K562 (cell line): Measurements from ENCODE around the gene OTOG. TPM values are rescaled to one million over a fixed set of nuclear protein-coding genes. Genes with fewer than 3 reads are reported as not detected.

Experiments
- ATAC-seq: fragments of 200-7000 bp; cut with Tn5 transposase; 3 replicates; pipeline ENCODE4 v1.9.1; 2020; ENCODE audit warnings: moderate library complexity
- BruUV-seq: library from RNA; stranded (reverse); fragments of 400-500 nt; replicated peaks from 2 replicates; lab custom pipeline; 2021; lab: Mats Ljungman, UMichigan
- CTCF ChIA-PET: fragments of 300-600 bp; formaldehyde crosslinking; extraction: SDS; loops from one replicate; lab custom pipeline; 2021; ENCODE audit warnings: low intra/inter-chr PET ratio; lab: Yijun Ruan, JAX
- POLR2A ChIA-PET: fragments of 300-600, 350-650 bp; sonication (Branson Sonifier 250); formaldehyde crosslinking; extraction: SDS; loops from one replicate; lab custom pipeline; 2021; ENCODE audit warnings: antibody characterized with exemption, inconsistent platforms; lab: Yijun Ruan, JAX
- DNase-seq, 4 experiments: peaks; one replicate each; pipeline versions ENCODE4 v3.0.0 to v3.0.0-alpha.2; 2011 to 2018; ENCODE audit warnings: low spot score in 3 of 4, mixed read lengths in 3 of 4; ENCODE audit errors: extremely low read depth in 1 of 4
- FAIRE-seq: peaks from 2 replicates; lab custom pipeline; 2011; peaks lifted over from hg19 to GRCh38; lab: Jason Lieb, UNC
- H2AFZ ChIP-seq: 2 replicates; pipeline ENCODE4 v1.6.0; 2011; ENCODE audit warnings: low read depth, low read length, control low read depth, inconsistent platforms
- H3K27ac ChIP-seq: fragments of 200-600 bp; 3 replicates; pipeline ENCODE4 v1.8.0; 2011; ENCODE audit warnings: low read depth, mild to moderate bottlenecking, control low read depth, inconsistent platforms, low read length, moderate library complexity, mixed read lengths; ENCODE audit errors: extremely low read depth
- H3K27me3 ChIP-seq, 2 experiments: fragments of 300-600 bp in 1 of 2; 2 replicates in 1 of 2; 3 replicates in 1 of 2; pipeline versions ENCODE4 v1.6.0 to v1.8.0; 2011; ENCODE audit warnings: inconsistent platforms in 2 of 2, low read length in 2 of 2, mild to moderate bottlenecking in 1 of 2, mixed read lengths in 1 of 2, moderate library complexity in 1 of 2; ENCODE audit not compliant: control insufficient read depth in 2 of 2, insufficient read depth in 2 of 2
- H3K36me3 ChIP-seq: fragments of 300-600 bp; 3 replicates; pipeline ENCODE4 v1.8.0; 2011; ENCODE audit warnings: mild to moderate bottlenecking, low read length, inconsistent platforms; ENCODE audit not compliant: control insufficient read depth, insufficient read depth
- H3K4me1 ChIP-seq, 2 experiments: fragments of 200-600 bp in 1 of 2; replicated peaks in 1 of 2; 2 replicates in 1 of 2; 3 replicates in 1 of 2; pipeline versions ENCODE4 v1.5.1 to v1.8.0; 2011; ENCODE audit warnings: inconsistent platforms in 2 of 2, low read length in 2 of 2, mild to moderate bottlenecking in 1 of 2, mixed read lengths in 1 of 2, moderate library complexity in 1 of 2; ENCODE audit not compliant: control insufficient read depth in 2 of 2, insufficient read depth in 2 of 2
- H3K4me2 ChIP-seq: 2 replicates; pipeline ENCODE4 v1.6.1; 2011; ENCODE audit warnings: low read length, control low read depth, inconsistent platforms, mixed read lengths; ENCODE audit not compliant: insufficient read depth
- H3K4me3 ChIP-seq: fragments of 200-600 bp; sonication (generic), shearing (Covaris generic); 2 replicates; pipeline ENCODE4 v1.5.1; 2016; ENCODE audit warnings: control low read depth, inconsistent platforms
- H3K79me2 ChIP-seq: fragments of 200-600 bp; 3 replicates; pipeline ENCODE4 v1.8.0; 2011; ENCODE audit warnings: low read length, inconsistent platforms; ENCODE audit not compliant: control insufficient read depth, insufficient read depth
- H3K9ac ChIP-seq, 2 experiments: 2 replicates each; pipeline versions ENCODE4 v1.6.0 to v1.6.1; 2011; ENCODE audit warnings: low read depth in 2 of 2, low read length in 2 of 2, control low read depth in 1 of 2, inconsistent platforms in 1 of 2, mild to moderate bottlenecking in 1 of 2, mixed read lengths in 1 of 2; ENCODE audit not compliant: insufficient read depth in 1 of 2
- H3K9me1 ChIP-seq: one replicate; pipeline ENCODE4 v1.6.0; 2011; ENCODE audit warnings: inconsistent platforms, mild to moderate bottlenecking, low read length, moderate library complexity; ENCODE audit not compliant: control insufficient read depth, insufficient read depth
- H3K9me3 ChIP-seq: replicated peaks from 2 replicates; pipeline ENCODE4 v1.5.1; 2011; ENCODE audit warnings: low read depth, low read length, inconsistent platforms; ENCODE audit not compliant: control insufficient read depth, insufficient read depth
- H4K20me1 ChIP-seq: replicated peaks from 2 replicates; pipeline ENCODE4 v1.6.1; 2011; ENCODE audit warnings: low read length, inconsistent platforms, mixed read lengths; ENCODE audit not compliant: control insufficient read depth, insufficient read depth
- CCAR2 ChIP-seq: fragments of 200-400 bp; formaldehyde crosslinking; IDR thresholded peaks from 2 replicates; pipeline ENCODE4 v1.6.1; 2017; ENCODE audit warnings: mild to moderate bottlenecking, low read depth, low read length
- MTA1 ChIP-seq: fragments of 450-650 bp; IDR thresholded peaks from 2 replicates; pipeline ENCODE4 v1.6.1; 2017; ENCODE audit warnings: borderline replicate concordance
- NR2C1 ChIP-seq, 2 experiments: fragments of 450-650 bp; IDR thresholded peaks; 2 replicates each; pipeline ENCODE4 v1.6.1; 2017; ENCODE audit warnings: mild to moderate bottlenecking in 2 of 2, antibody characterized with exemption in 1 of 2, inconsistent platforms in 1 of 2, missing compliant biosample characterization in 1 of 2, missing genetic modification characterization in 1 of 2
- NR2F6 ChIP-seq: fragments of 450-650 bp; formaldehyde crosslinking; IDR thresholded peaks from 2 replicates; pipeline ENCODE4 v1.4.0; 2020; ENCODE audit warnings: mild to moderate bottlenecking
- SMAD3 ChIP-seq: fragments of 450-650 bp; formaldehyde crosslinking; conservative IDR thresholded peaks from 2 replicates; pipeline ENCODE4 v1.4.0; 2020; ENCODE audit warnings: mild to moderate bottlenecking
- TGIF2 ChIP-seq: sonication (generic); formaldehyde crosslinking; IDR thresholded peaks from 2 replicates; pipeline ENCODE4 v1.8.1; 2022; ENCODE audit warnings: mild to moderate bottlenecking, missing genetic modification reagents, moderate library complexity
- TSC22D4 ChIP-seq: fragments of 450-650 bp; IDR thresholded peaks from 2 replicates; pipeline ENCODE4 v1.6.1; 2016; ENCODE audit warnings: missing genetic modification characterization, missing biosample characterization, control low read depth
- WGBS: fragments of 100-300 bp; shearing (Covaris generic); methylation state at CpG from one replicate; pipeline ENCODE4 v1.1.6; 2016; ENCODE audit warnings: low coverage, mixed read lengths; ENCODE audit not compliant: insufficient coverage; ENCODE audit errors: missing lambda C conversion rate; 5-methylcytosine and 5-hydroxymethylcytosine counted together
- in situ Hi-C: fragments of 300-500 bp; cut with MboI; formaldehyde crosslinking; loops from 4 replicates; pipeline ENCODE4 v1.15.0; 2018; ENCODE audit warnings: inconsistent platforms, mixed read lengths
- intact Hi-C: fragments of 100-400 bp; cut with micrococcal nuclease; formaldehyde crosslinking; loops from 2 replicates; pipeline ENCODE4 v1.14.2; 2022
- polyA plus RNA-seq, 8 experiments: library from polyadenylated mRNA; depleted of rRNA in 4 of 8; stranded (reverse) in 5 of 8; unstranded in 3 of 8; fragments of >200 nt; fragmentation: Nextera tagmentation in 2 of 8; fragmentation: Illumina TruSeq in 1 of 8; extraction: Ambion mirVana in 2 of 8; extraction: Trizol in 1 of 8; gene quantifications; 2 replicates each; pipeline versions ENCODE4 v1.2.1 to v1.2.3, GENCODE V29; 2011 to 2014; ENCODE audit warnings: inconsistent platforms in 1 of 8, missing spikeins in 1 of 8
- total RNA-seq, 7 experiments: library from RNA; depleted of rRNA in 6 of 7; stranded (reverse); fragments of >200 nt in 6 of 7; fragmentation: Illumina TruSeq in 2 of 7; extraction: Trizol in 2 of 7; gene quantifications; 2 replicates each; pipeline versions ENCODE4 v1.2.1 to v1.2.3, GENCODE V29; 2011 to 2021; ENCODE audit warnings: low replicate concordance in 1 of 7
- TF ChIP-seq, protein P1 (sequence below), 2 experiments: fragments of 450-650 bp; formaldehyde crosslinking in 1 of 2; IDR thresholded peaks; 2 replicates each; pipeline versions ENCODE4 v1.4.0 to v1.6.1; 2014 to 2020; ENCODE audit warnings: mild to moderate bottlenecking in 2 of 2, borderline replicate concordance in 1 of 2, low read depth in 1 of 2
- TF ChIP-seq, protein P2 (sequence below): fragments of 250-450 bp; sonication (Bioruptor Pico); IDR thresholded peaks from 2 replicates; pipeline ENCODE4 v1.8.0; 2022; ENCODE audit warnings: inconsistent platforms, mild to moderate bottlenecking, moderate library complexity, borderline replicate concordance

OTOG gene
- total and polyA plus RNA-seq, 9 of the 15 experiments (the other 6 are each of a cell fraction or from before 2014, with no cell fraction given) = not detected

DNA sequence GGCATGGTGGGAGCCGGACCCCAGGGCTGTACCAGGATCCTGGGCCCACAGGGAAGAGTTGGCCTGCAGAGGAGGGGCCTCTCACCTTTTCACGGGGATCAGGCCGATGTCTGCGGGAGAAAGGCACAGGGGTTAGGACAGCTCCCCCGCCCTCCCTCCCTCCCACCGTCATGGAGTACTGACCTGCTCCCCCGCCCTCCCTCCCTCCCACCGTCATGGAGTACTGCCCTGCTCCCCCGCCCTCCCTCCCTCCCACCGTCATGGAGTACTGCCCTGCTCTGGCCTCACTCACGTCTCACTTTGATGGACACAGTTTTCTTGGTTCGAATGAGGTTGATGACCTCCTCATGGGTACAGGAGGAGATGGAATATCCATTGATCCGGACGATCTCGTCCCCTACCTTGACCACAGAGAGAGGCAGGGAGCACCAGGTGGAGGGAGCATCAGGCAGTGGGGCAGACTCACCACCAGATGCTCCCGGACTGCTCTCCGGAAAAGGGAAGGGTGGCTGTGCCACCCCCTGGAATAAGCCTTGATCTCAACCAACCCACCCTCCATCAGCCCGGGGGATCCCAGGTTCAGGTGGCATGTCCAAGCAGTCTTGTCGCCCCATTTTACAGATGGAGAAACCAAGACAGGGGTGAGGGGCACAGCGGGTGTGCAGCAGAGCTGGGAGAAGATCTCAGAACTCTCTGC lies 20.0 kb upstream of the OTOG start:
- Histone ChIP-seq H3K27ac (no peak overlapping the region), H3K27me3 (peaks cover 22 to 80% of the 10 kb centered on the region in 2 experiments; a peak in 4 of 5 replicates), H3K9me1 (no peaks in the 10 kb centered on the region), H3K4me3 (no peak overlapping the region), H3K9me3 (no peaks in the 10 kb centered on the region), H2AFZ (no peak overlapping the region), H3K79me2 (no peaks in the 10 kb centered on the region), H3K36me3 (no peaks in the 10 kb centered on the region), H3K4me2 (no peak overlapping the region), H3K9ac (no peak overlapping the region), H3K4me1 (peaks cover 0 to 5% of the 10 kb centered on the region in 2 experiments; a peak in 3 of 5 replicates), H4K20me1 (peaks cover 3% of the 10 kb centered on the region; the same call in 1 of the 2 replicates)
- CTCF ChIA-PET = interaction anchor here (1.3 to 2.3 kb wide), 2 partner anchors 143 to 297 kb away, joined by 5 to 11 read pairs; no protein-coding TSS in a partner anchor
- 4% methylated on average over 11 of the region's 20 CpGs for WGBS
- intact Hi-C loops (no loop called here), in situ Hi-C loops (loop anchor here (10.0 kb wide), 2 partner anchors 132 to 292 kb away; no protein-coding TSS in a partner anchor)
- ATAC-seq (no peak), FAIRE-seq (no peak), DNase-seq (no peak)
- TF ChIP-seq TSC22D4 = no peak
- TF ChIP-seq, protein P1, sequence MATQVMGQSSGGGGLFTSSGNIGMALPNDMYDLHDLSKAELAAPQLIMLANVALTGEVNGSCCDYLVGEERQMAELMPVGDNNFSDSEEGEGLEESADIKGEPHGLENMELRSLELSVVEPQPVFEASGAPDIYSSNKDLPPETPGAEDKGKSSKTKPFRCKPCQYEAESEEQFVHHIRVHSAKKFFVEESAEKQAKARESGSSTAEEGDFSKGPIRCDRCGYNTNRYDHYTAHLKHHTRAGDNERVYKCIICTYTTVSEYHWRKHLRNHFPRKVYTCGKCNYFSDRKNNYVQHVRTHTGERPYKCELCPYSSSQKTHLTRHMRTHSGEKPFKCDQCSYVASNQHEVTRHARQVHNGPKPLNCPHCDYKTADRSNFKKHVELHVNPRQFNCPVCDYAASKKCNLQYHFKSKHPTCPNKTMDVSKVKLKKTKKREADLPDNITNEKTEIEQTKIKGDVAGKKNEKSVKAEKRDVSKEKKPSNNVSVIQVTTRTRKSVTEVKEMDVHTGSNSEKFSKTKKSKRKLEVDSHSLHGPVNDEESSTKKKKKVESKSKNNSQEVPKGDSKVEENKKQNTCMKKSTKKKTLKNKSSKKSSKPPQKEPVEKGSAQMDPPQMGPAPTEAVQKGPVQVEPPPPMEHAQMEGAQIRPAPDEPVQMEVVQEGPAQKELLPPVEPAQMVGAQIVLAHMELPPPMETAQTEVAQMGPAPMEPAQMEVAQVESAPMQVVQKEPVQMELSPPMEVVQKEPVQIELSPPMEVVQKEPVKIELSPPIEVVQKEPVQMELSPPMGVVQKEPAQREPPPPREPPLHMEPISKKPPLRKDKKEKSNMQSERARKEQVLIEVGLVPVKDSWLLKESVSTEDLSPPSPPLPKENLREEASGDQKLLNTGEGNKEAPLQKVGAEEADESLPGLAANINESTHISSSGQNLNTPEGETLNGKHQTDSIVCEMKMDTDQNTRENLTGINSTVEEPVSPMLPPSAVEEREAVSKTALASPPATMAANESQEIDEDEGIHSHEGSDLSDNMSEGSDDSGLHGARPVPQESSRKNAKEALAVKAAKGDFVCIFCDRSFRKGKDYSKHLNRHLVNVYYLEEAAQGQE (IDR thresholded peaks at IDR 0.05; ENCODE audit: borderline replicate concordance) = no peak
- TF ChIP-seq, protein P1 (CRISPR knock-in tag; IDR thresholded peaks at IDR 0.05; ENCODE audit: low read depth) = no peak
- TF ChIP-seq MTA1 = no peak
- TF ChIP-seq, protein P2, sequence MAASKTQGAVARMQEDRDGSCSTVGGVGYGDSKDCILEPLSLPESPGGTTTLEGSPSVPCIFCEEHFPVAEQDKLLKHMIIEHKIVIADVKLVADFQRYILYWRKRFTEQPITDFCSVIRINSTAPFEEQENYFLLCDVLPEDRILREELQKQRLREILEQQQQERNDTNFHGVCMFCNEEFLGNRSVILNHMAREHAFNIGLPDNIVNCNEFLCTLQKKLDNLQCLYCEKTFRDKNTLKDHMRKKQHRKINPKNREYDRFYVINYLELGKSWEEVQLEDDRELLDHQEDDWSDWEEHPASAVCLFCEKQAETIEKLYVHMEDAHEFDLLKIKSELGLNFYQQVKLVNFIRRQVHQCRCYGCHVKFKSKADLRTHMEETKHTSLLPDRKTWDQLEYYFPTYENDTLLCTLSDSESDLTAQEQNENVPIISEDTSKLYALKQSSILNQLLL (CRISPR knock-in tag) = no peak
- no peak for TF ChIP-seq CCAR2
- TF ChIP-seq TGIF2 (CRISPR knock-in tag) = no peak
- no peak for TF ChIP-seq NR2F6 (CRISPR knock-in tag)
- TF ChIP-seq SMAD3 (CRISPR knock-in tag) = no peak
- TF ChIP-seq NR2C1 (IDR thresholded peaks at IDR 0.05) = no peak
- TF ChIP-seq NR2C1 (tag; IDR thresholded peaks at IDR 0.05) = no peak
- BruUV-seq = no TSS peak
- POLR2A ChIA-PET = interaction anchor here (0.6 to 1.3 kb wide), 2 partner anchors 16 to 156 kb away, joined by 4 read pairs; no protein-coding TSS in a partner anchor
